ENCODE data around the gene METTL25. TPM values are rescaled to one million over a fixed set of nuclear protein-coding genes. Genes with fewer than 3 reads are reported as not detected.

Gene METTL25
- polyA plus RNA-seq, 2 of the 4 experiments (the other 2 are of a cell fraction), result 3.8 to 6.3 TPM

DNA sequence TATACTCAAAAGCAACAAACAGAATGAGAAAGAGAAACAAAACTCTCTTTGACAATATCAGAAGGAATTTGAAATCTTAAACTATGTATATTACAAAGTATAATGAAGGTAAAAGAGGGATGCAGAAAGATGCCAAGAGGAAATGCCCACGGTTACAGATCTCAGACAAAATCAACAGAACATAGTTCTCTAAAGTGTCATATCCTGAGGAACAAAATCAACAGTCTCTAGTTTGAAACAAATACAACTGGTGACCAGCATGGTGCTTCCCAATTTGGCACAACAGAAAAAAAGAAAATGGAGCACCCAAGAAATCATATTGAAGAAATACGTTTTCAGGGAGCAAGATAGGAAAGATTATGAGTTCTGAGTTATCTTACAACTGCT lies 116.5 kb downstream of the METTL25 start:
- WGBS (ENCODE audit: missing lambda C conversion rate), result 32% methylated on average over 2 of the region's 2 CpGs
- H3K4me1 ChIP-seq, result no peaks in the 10 kb centered on the region
- FAIRE-seq (no peak), DNase-seq (ENCODE audit: low read depth in 1 of 2, low spot score in 1 of 2) (no peak), ATAC-seq (no peak)
- H3K9me3 ChIP-seq, result no peaks in the 10 kb centered on the region
- H3K4me2 ChIP-seq, result no peak overlapping the region
- ChIA-PET CTCF (no interaction called here), POLR2A (no interaction called here)
- no peak overlapping the region for H3K4me3 ChIP-seq
- H3K27ac ChIP-seq, result no peak overlapping the region
- TF ChIP-seq USF2 (IDR thresholded peaks at IDR 0.05) (no peak), RFX5 (IDR thresholded peaks at IDR 0.05) (no peak)

- Histone ChIP-seq H3K27ac (no peak overlapping the region), H3K4me2 (no peak overlapping the region), H3K4me1 (no peaks in the 10 kb centered on the region), H3K4me3 (no peak overlapping the region), H3K9me3 (no peaks in the 10 kb centered on the region)
- ChIA-PET CTCF (no interaction called here), POLR2A (no interaction called here)
- ATAC-seq (no peak), DNase-seq (ENCODE audit: low read depth in 1 of 2, low spot score in 1 of 2) (no peak), FAIRE-seq (no peak)
- TF ChIP-seq NPAS2 (CRISPR knock-in tag; IDR thresholded peaks at IDR 0.05; ENCODE audit: borderline replicate concordance), result no peak
- no peak for TF ChIP-seq ESRRA (IDR thresholded peaks at IDR 0.05; ENCODE audit: borderline replicate concordance, low read length)
- TF ChIP-seq HOXB13 (CRISPR knock-in tag; IDR thresholded peaks at IDR 0.05; ENCODE audit: low read depth), result no peak
- TF ChIP-seq TFCP2L1 (CRISPR knock-in tag; IDR thresholded peaks at IDR 0.05), result no peak
- TF ChIP-seq JUN (IDR thresholded peaks at IDR 0.05), result no peak
- TF ChIP-seq RAD21 (conservative IDR thresholded peaks at IDR 0.05 in 1 of 2, IDR thresholded peaks at IDR 0.05 in 1 of 2), result no peak
- TF ChIP-seq GATA3 (IDR thresholded peaks at IDR 0.05; ENCODE audit: borderline replicate concordance), result no peak
- TF ChIP-seq KDM5A (IDR thresholded peaks at IDR 0.05), result no peak
- TF ChIP-seq SREBF2 (IDR thresholded peaks at IDR 0.05), result no peak
- TF ChIP-seq, protein P1, sequence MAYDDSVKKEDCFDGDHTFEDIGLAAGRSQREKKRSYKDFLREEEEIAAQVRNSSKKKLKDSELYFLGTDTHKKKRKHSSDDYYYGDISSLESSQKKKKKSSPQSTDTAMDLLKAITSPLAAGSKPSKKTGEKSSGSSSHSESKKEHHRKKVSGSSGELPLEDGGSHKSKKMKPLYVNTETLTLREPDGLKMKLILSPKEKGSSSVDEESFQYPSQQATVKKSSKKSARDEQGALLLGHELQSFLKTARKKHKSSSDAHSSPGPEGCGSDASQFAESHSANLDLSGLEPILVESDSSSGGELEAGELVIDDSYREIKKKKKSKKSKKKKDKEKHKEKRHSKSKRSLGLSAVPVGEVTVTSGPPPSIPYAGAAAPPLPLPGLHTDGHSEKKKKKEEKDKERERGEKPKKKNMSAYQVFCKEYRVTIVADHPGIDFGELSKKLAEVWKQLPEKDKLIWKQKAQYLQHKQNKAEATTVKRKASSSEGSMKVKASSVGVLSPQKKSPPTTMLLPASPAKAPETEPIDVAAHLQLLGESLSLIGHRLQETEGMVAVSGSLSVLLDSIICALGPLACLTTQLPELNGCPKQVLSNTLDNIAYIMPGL (CRISPR knock-in tag; IDR thresholded peaks at IDR 0.05; ENCODE audit: borderline replicate concordance), result no peak
- TF ChIP-seq ZSCAN20 (CRISPR knock-in tag; IDR thresholded peaks at IDR 0.05), result no peak
- TF ChIP-seq, protein P2, sequence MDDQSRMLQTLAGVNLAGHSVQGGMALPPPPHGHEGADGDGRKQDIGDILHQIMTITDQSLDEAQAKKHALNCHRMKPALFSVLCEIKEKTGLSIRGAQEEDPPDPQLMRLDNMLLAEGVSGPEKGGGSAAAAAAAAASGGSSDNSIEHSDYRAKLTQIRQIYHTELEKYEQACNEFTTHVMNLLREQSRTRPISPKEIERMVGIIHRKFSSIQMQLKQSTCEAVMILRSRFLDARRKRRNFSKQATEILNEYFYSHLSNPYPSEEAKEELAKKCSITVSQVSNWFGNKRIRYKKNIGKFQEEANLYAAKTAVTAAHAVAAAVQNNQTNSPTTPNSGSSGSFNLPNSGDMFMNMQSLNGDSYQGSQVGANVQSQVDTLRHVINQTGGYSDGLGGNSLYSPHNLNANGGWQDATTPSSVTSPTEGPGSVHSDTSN (IDR thresholded peaks at IDR 0.05), result no peak
- no peak for TF ChIP-seq BCL3 (IDR thresholded peaks at IDR 0.05)
- no peak for TF ChIP-seq SMC3 (IDR thresholded peaks at IDR 0.05)
- TF ChIP-seq MYC (IDR thresholded peaks at IDR 0.05; ENCODE audit: borderline replicate concordance, low read length), result no peak
- no peak for TF ChIP-seq ZNF302 (CRISPR knock-in tag; IDR thresholded peaks at IDR 0.05)
- TF ChIP-seq E2F6 (IDR thresholded peaks at IDR 0.05; ENCODE audit: borderline replicate concordance, low read depth), result no peak
- WGBS (ENCODE audit: missing lambda C conversion rate), result 64% methylated on average over 1 of the region's 1 CpG
Observed at GRCh38 chr12:82475211-82475610, 116.9 kb downstream of the METTL25 start.

- CTCF ChIA-PET, result no interaction called here
- Histone ChIP-seq H3K27ac (no peak overlapping the region), H3K4me3 (no peak overlapping the region), H3K4me1 (no peaks in the 10 kb centered on the region), H3K9me3 (no peaks in the 10 kb centered on the region), H3K4me2 (no peak overlapping the region)
- TF ChIP-seq ZNF302 (CRISPR knock-in tag; IDR thresholded peaks at IDR 0.05) (no peak), RARB (CRISPR knock-in tag; IDR thresholded peaks at IDR 0.05) (no peak), NPAS2 (CRISPR knock-in tag; IDR thresholded peaks at IDR 0.05; ENCODE audit: borderline replicate concordance) (no peak), HOXA7 (CRISPR knock-in tag; IDR thresholded peaks at IDR 0.05) (no peak), HEYL (CRISPR knock-in tag; IDR thresholded peaks at IDR 0.05) (no peak), JUN (IDR thresholded peaks at IDR 0.05) (no peak), CHD2 (IDR thresholded peaks at IDR 0.05; ENCODE audit: low read length, partially characterized antibody) (no peak), SREBF2 (IDR thresholded peaks at IDR 0.05) (no peak), EHMT2 (IDR thresholded peaks at IDR 0.05; ENCODE audit: low read depth) (no peak), CTCF (IDR thresholded peaks at IDR 0.05) (no peak), KDM5A (IDR thresholded peaks at IDR 0.05) (no peak), TP53 (CRISPR knock-in tag; IDR thresholded peaks at IDR 0.05) (no peak), ZFP36 (IDR thresholded peaks at IDR 0.05; ENCODE audit: borderline replicate concordance, partially characterized antibody) (no peak), MYC (IDR thresholded peaks at IDR 0.05; ENCODE audit: borderline replicate concordance, low read length) (no peak)
- DNase-seq (ENCODE audit: low read depth in 1 of 2, low spot score in 1 of 2) (no peak), ATAC-seq (no peak), FAIRE-seq (no peak)
- POLR2A ChIA-PET, result no interaction called here
- 68% methylated on average over 4 of the region's 4 CpGs for WGBS (ENCODE audit: missing lambda C conversion rate)
Observed at GRCh38 chr12:82476511-82476910, 118.2 kb downstream of the METTL25 start.

Measured in A549 (cell line).